ENCODE measurements around the gene SOST.

The SOST gene

DNA sequence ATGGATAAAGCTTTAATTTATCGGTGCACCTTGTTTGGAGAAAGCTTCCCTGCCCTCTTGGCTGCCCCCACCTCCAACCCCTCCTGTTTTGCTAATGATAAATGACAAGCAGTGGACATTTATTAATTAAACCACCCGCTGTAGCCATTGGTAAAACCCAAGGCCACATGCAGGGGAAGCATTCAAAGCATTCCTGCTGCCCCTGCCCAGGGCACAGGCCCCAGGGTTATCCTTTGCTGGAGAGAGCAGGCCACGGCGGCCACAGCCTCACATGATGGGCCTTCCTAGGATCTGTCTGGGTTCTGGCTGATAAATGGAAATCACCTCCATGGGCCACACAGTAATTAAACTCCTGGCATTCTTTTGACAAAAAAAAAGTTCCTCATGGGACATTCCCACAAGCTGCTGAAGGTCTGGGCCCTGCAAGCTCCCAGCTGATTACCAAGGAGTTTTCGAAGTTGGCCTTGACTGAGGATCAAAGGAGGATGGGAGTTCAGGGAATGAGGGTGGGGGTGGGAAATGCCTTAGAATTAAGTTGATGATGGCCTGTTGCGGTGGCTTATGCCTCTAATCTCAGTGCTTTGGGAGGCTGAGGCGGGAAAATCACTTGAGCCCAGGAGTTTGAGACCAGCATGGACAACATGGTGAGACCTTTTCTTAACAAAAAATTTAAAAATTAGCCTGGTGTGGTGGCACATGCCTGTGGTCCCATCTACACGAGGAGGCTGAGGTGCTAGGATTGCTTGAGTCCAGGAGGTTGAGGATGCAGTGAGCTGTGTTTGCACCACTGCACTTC lies 35.5 kb downstream of the SOST start:
- DNase-seq (ENCODE audit: low read depth), result no peak
- no peak overlapping the region for H3K4me3 ChIP-seq (ENCODE audit: low read depth, low read length)
- TF ChIP-seq, protein P1, sequence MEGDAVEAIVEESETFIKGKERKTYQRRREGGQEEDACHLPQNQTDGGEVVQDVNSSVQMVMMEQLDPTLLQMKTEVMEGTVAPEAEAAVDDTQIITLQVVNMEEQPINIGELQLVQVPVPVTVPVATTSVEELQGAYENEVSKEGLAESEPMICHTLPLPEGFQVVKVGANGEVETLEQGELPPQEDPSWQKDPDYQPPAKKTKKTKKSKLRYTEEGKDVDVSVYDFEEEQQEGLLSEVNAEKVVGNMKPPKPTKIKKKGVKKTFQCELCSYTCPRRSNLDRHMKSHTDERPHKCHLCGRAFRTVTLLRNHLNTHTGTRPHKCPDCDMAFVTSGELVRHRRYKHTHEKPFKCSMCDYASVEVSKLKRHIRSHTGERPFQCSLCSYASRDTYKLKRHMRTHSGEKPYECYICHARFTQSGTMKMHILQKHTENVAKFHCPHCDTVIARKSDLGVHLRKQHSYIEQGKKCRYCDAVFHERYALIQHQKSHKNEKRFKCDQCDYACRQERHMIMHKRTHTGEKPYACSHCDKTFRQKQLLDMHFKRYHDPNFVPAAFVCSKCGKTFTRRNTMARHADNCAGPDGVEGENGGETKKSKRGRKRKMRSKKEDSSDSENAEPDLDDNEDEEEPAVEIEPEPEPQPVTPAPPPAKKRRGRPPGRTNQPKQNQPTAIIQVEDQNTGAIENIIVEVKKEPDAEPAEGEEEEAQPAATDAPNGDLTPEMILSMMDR (IDR thresholded peaks at IDR 0.05; ENCODE audit: low read depth, low read length), result no peak

DNA sequence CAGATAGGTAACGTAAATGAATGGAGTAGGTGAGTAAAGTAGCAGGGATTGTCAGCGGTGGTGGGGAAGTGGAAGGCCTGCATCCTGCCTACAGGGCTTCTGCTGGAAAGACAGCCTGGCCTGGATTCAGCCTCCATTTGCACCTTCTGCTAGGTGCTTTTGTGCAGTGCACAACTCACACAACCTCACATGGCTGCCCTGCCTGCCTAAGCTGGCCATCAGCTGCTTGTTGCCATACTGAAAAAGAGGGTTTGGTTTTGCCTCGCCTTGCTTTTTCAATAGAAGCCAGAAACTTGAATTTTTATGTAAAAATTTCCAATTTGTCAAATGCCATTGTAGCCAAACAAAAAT lies 36.3 kb downstream of the SOST start:
- TF ChIP-seq, protein P1 (IDR thresholded peaks at IDR 0.05; ENCODE audit: low read depth, low read length), result no peak
- TF ChIP-seq POLR2A (IDR thresholded peaks at IDR 0.05; ENCODE audit: extremely low read depth, insufficient read length), result no peak
- TF ChIP-seq, protein P2, sequence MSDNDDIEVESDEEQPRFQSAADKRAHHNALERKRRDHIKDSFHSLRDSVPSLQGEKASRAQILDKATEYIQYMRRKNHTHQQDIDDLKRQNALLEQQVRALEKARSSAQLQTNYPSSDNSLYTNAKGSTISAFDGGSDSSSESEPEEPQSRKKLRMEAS (IDR thresholded peaks at IDR 0.05; ENCODE audit: low read depth, low read length), result no peak
- no peak for TF ChIP-seq MYC (IDR thresholded peaks at IDR 0.05; ENCODE audit: low read depth, low read length)
- no peak for DNase-seq (ENCODE audit: low read depth)
- H3K4me3 ChIP-seq (ENCODE audit: low read depth, low read length), result no peak overlapping the region

DNA sequence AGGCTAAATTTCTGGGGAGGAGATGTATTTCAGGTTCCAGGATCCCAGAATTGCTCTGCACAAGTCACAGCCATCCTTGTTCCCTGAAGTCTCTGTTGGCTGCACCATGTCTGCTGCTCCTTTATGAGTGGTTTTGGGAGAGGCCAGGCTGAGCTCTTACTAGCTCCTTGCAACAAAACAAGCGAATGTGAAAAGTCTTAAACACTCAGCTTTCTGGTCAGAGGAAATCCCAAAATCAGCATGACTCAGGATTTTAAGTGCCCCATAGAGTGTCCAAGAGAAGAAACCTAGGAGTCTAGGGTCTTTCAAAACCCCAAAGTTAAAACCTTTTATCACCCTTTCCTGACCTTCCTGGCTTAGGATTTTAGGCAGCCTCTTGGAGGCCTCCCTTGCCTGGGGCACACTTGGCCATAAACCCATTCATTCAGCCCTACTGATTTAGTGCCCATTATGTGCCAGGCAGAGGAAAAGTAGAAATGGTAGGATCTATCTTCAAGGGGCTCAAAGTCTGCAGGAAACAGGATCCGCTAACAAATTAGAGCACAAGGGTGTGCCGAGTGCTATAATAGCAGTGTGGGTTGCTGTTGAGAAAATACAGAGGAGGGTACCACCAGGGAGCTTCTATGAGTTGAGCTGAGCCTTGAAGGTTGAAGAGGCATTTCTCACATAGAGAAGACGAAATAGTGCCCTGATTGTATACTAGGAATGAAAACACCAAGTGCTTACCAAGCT lies 36.9 kb downstream of the SOST start:
- H3K4me3 ChIP-seq (ENCODE audit: low read depth, low read length), result no peak overlapping the region
- TF ChIP-seq, protein P1 (IDR thresholded peaks at IDR 0.05; ENCODE audit: low read depth, low read length), result no peak
- TF ChIP-seq MYC (IDR thresholded peaks at IDR 0.05; ENCODE audit: low read depth, low read length), result no peak
- TF ChIP-seq POLR2A (IDR thresholded peaks at IDR 0.05; ENCODE audit: extremely low read depth, insufficient read length), result no peak
- TF ChIP-seq, protein P2 (IDR thresholded peaks at IDR 0.05; ENCODE audit: low read depth, low read length), result no peak
- no peak for DNase-seq (ENCODE audit: low read depth)

DNA sequence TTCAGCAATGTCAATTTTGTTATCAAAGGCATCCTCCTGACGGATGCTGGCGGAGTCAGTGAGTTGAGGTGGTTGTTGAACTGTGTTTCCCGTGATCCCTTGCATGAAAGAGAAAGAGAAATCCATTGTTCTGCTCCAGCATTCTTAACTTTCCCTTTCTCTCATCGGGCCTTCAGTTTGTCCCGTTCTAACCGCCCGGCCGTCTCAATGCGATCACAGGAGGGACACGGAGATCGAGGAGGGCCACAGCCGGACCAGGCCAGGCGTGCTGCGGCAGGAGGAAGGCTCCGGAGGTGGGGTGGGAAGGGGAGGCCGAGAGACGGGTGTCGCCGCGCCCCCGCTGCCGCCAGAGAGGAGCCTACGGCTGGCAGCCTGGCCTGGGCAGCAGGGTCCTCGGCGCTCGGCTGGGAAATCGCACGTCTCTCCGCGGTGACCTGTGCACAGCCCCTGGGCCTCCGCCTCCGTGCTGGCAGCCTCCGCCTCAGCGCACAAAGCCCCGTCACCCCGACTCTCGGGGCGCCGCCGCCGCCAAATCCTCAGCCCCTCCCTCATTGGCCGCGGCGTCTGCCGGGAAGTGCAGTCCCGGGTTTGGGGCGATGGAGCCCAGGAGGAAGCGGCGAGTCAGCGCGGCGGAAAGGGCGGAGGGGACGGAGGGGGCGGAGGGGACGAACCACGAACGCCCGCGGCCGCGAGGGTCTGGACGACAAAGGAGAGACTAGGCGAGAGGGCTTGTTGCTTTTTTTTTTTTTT lies 38.1 kb downstream of the SOST start:
- H3K4me3 ChIP-seq (ENCODE audit: low read depth, low read length), result no peak overlapping the region
- peak; percentile 48 for DNase-seq (ENCODE audit: low read depth)

DNA sequence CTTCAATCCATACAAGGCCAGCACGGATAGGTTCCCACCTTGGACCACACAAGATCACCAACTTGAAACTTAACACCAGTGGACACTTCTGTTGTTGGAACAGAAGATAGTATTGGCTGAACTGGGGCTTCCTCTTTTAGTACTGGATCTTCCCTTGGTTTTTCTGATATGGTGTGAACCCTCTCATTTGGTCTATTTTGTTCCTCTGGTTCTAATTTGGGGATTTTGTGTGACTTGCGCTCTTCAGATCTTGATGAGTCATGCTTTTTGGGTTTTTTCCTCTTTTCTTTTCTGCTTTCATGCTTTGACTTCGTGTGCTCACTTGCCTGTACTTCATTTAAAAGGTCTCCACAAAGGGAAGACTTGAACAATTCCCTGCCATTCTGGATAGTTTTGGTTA lies 39.0 kb downstream of the SOST start:
- TF ChIP-seq, protein P1 (IDR thresholded peaks at IDR 0.05; ENCODE audit: low read depth, low read length), result no peak
- TF ChIP-seq POLR2A (IDR thresholded peaks at IDR 0.05; ENCODE audit: extremely low read depth, insufficient read length) (no peak), MYC (IDR thresholded peaks at IDR 0.05; ENCODE audit: low read depth, low read length) (no peak)
- TF ChIP-seq, protein P2 (IDR thresholded peaks at IDR 0.05; ENCODE audit: low read depth, low read length), result no peak
- DNase-seq (ENCODE audit: low read depth), result peak; percentile 33
- no peak overlapping the region for H3K4me3 ChIP-seq (ENCODE audit: low read depth, low read length)

More for the DNA sequence above, 38.1 kb downstream of the SOST start:
- TF ChIP-seq, protein P2 (IDR thresholded peaks at IDR 0.05; ENCODE audit: low read depth, low read length), result no peak
- TF ChIP-seq MYC (IDR thresholded peaks at IDR 0.05; ENCODE audit: low read depth, low read length) (no peak), POLR2A (IDR thresholded peaks at IDR 0.05; ENCODE audit: extremely low read depth, insufficient read length) (no peak)
- TF ChIP-seq, protein P1 (IDR thresholded peaks at IDR 0.05; ENCODE audit: low read depth, low read length), result no peak

Measured in NB4 (cell line).